Measurements from ENCODE around the gene KCNJ8.

DNA sequence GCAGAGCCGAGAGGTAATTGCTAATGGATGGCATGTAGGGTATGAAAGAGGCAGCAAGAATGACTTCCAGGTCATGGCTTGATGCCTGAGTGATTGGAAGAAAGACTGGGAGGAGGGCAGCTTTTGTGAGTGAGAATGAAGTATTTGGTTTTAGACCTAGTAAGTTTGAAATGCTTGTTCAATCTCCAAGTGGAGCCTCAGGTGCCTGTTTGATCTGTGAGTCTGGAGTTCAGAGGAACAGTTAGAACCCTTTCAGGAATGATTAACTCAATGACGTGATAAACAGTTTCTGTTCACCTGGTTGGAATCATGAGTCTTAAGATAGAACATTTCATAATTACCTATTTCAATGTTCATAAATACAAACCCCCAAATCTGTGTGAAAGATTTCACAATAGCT lies 10.4 kb downstream of the KCNJ8 start:
- TF ChIP-seq, protein P1, sequence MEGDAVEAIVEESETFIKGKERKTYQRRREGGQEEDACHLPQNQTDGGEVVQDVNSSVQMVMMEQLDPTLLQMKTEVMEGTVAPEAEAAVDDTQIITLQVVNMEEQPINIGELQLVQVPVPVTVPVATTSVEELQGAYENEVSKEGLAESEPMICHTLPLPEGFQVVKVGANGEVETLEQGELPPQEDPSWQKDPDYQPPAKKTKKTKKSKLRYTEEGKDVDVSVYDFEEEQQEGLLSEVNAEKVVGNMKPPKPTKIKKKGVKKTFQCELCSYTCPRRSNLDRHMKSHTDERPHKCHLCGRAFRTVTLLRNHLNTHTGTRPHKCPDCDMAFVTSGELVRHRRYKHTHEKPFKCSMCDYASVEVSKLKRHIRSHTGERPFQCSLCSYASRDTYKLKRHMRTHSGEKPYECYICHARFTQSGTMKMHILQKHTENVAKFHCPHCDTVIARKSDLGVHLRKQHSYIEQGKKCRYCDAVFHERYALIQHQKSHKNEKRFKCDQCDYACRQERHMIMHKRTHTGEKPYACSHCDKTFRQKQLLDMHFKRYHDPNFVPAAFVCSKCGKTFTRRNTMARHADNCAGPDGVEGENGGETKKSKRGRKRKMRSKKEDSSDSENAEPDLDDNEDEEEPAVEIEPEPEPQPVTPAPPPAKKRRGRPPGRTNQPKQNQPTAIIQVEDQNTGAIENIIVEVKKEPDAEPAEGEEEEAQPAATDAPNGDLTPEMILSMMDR (IDR thresholded peaks at IDR 0.05): no peak
- TF ChIP-seq POLR2A (IDR thresholded peaks at IDR 0.05): no peak

Data from uterus (tissue), 2 donors.